Urinary bladder (tissue), 4 donors: ENCODE data around the gene ALG1L2. TPM values are rescaled to one million over a fixed set of nuclear protein-coding genes. Genes with fewer than 3 reads are reported as not detected.
"Not testable (repeated sequence)": the region's sequence is repeated elsewhere in the genome, so short reads cannot be mapped to it uniquely, and the experiment has no call there.

Experiments
- DNase-seq: peaks from one replicate; pipeline ENCODE4 v3.0.0-alpha.2; 2015; ENCODE audit errors: extremely low spot score
- H3K27ac ChIP-seq: one replicate; pipeline ENCODE4 v1.5.1; 2013; ENCODE audit warnings: low read depth, mild to moderate bottlenecking, moderate library complexity
- H3K36me3 ChIP-seq: one replicate; pipeline ENCODE4 v1.6.1; 2013; ENCODE audit warnings: mild to moderate bottlenecking, moderate library complexity; ENCODE audit not compliant: insufficient read depth
- H3K4me1 ChIP-seq: one replicate; pipeline ENCODE4 v1.6.1; 2013; ENCODE audit warnings: mild to moderate bottlenecking, moderate library complexity; ENCODE audit not compliant: insufficient read depth
- H3K4me3 ChIP-seq: one replicate; pipeline ENCODE4 v1.5.1; 2013; ENCODE audit warnings: low read depth, low read length
- WGBS: extraction: QIAGEN DNeasy Blood & Tissue Kit; methylation state at CpG from one replicate; pipeline ENCODE4 v1.1.7; 2013; 5-methylcytosine and 5-hydroxymethylcytosine counted together
- polyA plus RNA-seq: library from polyadenylated mRNA; stranded (reverse); fragments of 200-250 nt; gene quantifications from one replicate; pipeline ENCODE4 v1.2.3, GENCODE V29; 2013
- total RNA-seq: library from RNA; depleted of rRNA; stranded (reverse); fragments of >200 nt; gene quantifications from one replicate; pipeline ENCODE4 v1.2.3, GENCODE V29; 2014
- donor health status: healthy with polysubstance abuse.
- donor health status: healthy.

Gene ALG1L2
- total and polyA plus RNA-seq, 2 donors, result 0.85 TPM; not detected in 1

DNA sequence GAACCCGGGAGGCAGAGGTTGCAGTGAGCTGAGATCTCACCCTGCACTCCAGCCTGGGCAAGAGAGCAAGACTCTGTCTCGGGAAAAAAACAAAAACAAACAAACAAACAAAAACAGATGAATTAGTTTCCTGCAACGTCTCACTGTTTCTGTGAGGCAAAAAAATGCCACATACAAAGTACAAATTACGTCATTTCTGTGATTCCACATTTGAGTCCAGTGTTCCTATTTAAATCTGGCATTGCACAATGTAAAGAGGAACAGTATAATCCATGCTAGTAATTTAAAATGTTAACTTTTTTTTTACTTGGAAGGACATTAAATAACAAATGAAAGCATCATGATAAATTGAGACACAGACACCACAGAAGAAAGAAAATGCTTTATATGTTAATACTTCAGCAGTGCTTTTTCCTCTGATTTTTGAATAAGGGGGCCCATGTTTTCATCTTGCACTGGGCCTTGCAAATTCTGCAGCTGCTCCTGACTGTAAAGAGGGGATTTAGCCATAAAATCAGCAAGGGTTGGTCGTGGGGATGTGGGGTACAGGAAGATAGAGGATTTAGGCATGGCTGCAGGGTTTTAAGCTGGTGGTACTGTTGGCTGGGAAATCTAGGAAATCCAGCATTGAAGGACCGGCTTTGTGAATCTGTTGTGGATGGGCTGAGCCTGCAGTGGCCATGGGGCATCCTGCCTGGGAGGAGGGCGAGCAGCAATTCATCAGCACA, 1.9 kb downstream of the ALG1L2 start:
- WGBS, result 76% methylated on average over 7 of the region's 7 CpGs
- DNase-seq, H3K36me3 ChIP-seq, H3K4me1 ChIP-seq, H3K4me3 ChIP-seq, H3K27ac ChIP-seq: not testable (repeated sequence)

DNA sequence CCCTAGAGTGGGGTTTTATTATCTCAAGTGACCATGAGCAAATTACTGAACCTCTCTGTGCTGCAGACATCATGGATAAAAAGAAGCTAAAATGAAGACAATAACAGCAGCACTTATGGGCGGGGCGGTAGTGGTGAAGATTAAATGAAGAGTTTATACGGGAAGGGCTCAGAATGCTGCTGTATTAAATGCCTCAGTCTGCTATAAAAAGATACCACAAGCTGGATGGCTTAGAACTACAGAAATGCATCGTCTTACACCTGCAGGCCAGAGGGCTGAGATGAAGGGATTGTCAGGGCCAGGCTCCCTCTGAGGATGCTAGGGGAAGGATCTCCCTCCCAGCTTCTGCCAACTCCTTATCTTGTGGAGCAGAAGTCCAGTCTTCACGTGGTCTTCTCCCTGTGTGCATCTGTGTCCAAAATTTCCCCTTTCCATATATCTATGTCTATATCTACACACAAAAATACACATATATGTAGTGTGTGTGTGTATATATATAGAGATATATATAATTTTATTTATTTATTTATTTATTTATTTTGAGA, 2.9 kb downstream of the ALG1L2 start:
- no peak overlapping the region for H3K27ac ChIP-seq
- 47% methylated on average over 5 of the region's 5 CpGs for WGBS
- no peak for DNase-seq
- no peaks in the 10 kb centered on the region for H3K4me1 ChIP-seq
- H3K36me3 ChIP-seq, result no peaks in the 10 kb centered on the region
- no peak overlapping the region for H3K4me3 ChIP-seq

DNA sequence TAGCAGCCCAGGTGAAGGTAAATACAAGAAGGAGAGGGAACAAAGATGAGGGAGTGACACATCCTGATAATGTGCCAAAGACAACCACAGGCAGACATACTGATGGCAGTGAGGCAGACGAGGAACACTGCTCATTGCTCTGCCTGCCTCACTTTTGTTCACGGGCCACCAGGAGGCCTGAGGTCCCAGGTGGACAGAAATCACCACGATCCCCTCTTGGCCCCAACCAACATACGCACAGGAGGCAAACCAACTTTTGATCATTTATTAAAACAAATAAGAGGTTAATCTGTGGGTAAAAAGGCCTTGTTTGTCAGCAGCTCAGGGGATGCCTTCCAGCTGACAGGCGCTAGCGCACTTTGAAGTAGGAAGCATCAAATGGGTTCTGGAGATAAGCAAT, 4.2 kb downstream of the ALG1L2 start:
- H3K27ac ChIP-seq, result no peak overlapping the region
- H3K36me3 ChIP-seq, result no peaks in the 10 kb centered on the region
- 58% methylated on average over 6 of the region's 6 CpGs for WGBS
- no peak for DNase-seq
- no peaks in the 10 kb centered on the region for H3K4me1 ChIP-seq
- H3K4me3 ChIP-seq, result no peak overlapping the region

DNA sequence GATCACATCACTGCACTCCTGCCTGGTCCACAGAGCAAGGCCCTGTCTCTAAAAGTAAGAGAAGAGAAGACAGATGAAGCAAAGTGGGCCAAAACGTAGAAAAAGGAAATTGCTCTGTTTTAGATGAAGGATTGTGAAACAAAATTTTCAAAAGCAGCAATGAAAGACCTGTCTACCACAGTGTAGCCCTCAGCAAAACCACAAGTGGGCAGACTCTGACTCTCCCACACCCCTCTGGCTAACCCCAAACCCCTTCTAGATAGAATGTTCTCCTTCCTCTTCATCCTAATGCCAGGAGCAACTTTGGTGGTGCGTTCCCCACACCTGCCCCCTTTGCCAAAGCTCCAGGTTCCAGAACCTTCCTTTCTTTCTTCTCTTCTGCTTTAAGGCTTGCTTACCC, 5.0 kb downstream of the ALG1L2 start:
- DNase-seq, H3K36me3 ChIP-seq, H3K27ac ChIP-seq, H3K4me3 ChIP-seq, H3K4me1 ChIP-seq: not testable (repeated sequence)
- WGBS, result 76% methylated on average over 2 of the region's 2 CpGs

DNA sequence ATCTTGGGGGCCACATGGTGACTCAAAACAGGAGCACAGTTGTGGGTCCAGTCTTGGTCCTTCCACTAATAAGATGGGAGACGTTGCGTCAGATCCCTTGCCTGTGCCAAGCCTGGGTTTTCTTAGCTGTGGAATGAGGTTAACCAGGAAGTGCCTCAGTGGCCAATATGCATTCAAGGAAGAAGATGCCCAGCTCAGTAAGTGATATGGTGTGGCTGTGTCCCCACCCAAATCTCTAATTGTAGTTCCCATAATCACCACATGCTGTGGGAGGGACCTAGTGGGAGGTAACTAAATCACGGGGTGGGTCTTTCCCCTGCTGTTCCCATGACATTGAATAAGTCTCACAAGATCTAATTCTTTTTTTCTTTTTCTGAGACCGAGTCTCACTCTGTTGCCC, 6.4 kb downstream of the ALG1L2 start:
- no peak overlapping the region for H3K27ac ChIP-seq
- H3K4me3 ChIP-seq, result no peak overlapping the region
- H3K36me3 ChIP-seq, result no peaks in the 10 kb centered on the region
- no peaks in the 10 kb centered on the region for H3K4me1 ChIP-seq
- no peak for DNase-seq
- WGBS, result 56% methylated on average over 4 of the region's 4 CpGs

DNA sequence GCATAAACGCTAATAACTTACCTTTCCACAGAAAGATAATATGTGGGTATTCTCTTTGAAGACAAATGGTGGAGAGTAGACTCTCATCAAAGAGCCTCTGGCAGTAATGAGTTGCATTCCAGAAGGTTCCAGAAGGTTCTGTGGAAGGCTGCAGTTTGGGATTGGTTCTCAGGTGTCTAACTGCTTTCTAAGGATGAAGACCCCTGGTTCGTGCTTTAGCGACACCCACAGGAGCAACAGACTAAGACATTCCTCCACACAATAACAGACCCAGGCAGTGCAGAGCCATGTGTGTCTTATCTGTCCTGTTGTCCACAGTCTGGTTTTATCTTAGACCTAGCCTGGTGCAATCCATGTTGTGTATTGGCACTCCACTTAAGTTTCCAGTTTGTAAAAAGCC, 9.1 kb downstream of the ALG1L2 start:
- DNase-seq, H3K4me1 ChIP-seq, H3K36me3 ChIP-seq, H3K4me3 ChIP-seq, H3K27ac ChIP-seq: not testable (repeated sequence)
- WGBS, result 64% methylated on average over 3 of the region's 3 CpGs

DNA sequence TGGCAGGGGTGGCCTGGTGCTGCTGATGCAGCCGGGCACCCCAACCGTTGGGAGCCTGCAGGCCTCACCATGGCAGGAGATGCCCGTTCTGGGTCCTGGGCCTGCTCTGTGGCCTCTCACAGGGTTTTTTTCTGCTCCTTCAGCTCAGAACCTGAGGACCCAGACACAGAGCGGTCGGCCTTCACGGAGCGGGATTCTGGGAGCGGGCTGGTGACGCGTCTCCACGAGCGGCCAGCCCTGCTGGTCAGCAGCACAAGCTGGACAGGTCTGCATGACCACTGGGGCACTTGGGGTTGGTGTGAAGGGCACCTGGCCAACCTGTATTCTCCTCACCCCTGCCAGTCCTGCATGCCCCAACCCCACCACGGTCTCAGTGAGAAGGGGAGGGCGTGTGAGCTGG, 10.3 kb downstream of the ALG1L2 start:
- no peak for DNase-seq
- Histone ChIP-seq H3K36me3 (no peaks in the 10 kb centered on the region), H3K4me1 (no peaks in the 10 kb centered on the region), H3K27ac (no peak overlapping the region), H3K4me3 (no peak overlapping the region)
- 95% methylated on average over 14 of the region's 14 CpGs for WGBS

DNA sequence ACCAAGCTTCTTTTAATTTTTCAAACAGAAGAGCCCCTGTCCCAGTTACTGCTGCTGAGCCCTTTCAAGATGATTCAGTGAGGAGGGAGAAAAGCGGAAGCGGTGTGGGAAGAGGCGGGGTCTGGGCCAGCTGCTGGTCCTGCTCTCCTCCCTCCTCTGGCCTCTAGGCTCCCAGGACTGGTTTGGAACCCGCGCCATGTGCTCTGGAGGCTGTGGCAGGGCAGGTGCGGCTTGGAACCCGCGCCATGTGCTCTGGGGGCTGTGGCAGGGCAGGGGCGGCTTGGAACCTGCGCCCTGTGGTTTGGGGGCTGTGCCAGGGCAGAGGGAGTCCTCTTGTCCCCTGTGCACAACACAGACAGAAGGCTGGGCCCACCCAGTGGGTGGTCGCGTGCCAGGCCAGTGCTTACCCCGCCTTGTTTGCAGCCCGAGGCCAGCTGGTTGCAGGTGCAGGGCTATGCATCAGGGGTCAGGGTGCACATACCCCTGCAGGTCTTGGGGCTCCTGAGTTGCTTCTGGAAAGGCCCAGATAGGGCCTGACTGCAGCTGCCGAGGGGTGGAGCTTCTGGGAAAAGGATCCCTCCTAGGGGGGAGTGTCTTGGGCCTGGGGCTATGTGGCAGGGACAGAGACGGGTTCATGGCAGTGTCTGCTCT, 12.2 kb downstream of the ALG1L2 start:
- WGBS, result 53% methylated on average over 16 of the region's 16 CpGs
- Histone ChIP-seq H3K4me1 (no peaks in the 10 kb centered on the region), H3K27ac (no peak overlapping the region), H3K36me3 (no peaks in the 10 kb centered on the region), H3K4me3 (no peak overlapping the region)
- no peak for DNase-seq

DNA sequence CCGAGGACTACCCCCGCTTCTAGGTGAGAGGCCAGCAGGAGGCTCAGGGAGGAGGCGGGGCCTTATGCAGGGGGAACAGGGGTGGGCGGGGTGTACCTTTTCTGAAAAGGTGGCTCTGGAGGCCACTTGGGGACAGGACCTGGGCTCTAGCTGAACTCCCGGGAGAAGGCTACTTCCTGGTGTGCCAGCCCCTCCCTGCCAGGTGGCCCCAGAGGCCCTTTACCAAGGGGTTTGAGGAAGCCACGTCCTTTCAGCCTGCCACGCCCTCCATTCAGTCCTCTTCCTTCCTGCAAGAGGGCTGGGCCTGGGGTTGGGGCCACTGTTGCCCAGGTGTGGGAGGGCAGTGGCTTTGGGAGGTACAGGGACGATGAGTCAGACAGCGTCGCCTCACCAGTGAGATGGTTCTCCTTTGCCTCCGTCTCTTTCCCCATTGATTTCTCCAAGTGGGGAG, 12.9 kb downstream of the ALG1L2 start:
- 68% methylated on average over 11 of the region's 11 CpGs for WGBS
- DNase-seq, H3K4me1 ChIP-seq, H3K27ac ChIP-seq, H3K36me3 ChIP-seq, H3K4me3 ChIP-seq: not testable (repeated sequence)

DNA sequence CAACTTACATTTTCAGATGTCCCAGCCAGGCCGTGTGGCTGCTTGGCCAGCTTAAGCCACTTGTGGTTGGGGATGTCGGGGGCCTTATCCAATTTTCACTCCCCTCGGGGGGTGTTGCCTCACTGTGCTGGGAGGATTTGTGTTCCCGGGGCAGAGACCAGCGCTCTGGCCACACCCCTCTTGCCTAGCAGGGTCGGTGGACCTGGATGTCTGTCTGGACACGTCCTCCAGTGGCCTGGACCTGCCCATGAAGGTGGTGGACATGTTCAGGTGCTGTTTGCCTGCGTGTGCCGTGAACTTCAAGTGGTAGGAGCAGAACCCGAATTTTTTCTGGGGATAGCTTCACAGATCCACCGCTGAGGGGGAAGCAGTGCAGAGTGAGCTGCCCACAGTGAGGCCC, 14.2 kb downstream of the ALG1L2 start:
- not testable (repeated sequence) for DNase-seq

DNA sequence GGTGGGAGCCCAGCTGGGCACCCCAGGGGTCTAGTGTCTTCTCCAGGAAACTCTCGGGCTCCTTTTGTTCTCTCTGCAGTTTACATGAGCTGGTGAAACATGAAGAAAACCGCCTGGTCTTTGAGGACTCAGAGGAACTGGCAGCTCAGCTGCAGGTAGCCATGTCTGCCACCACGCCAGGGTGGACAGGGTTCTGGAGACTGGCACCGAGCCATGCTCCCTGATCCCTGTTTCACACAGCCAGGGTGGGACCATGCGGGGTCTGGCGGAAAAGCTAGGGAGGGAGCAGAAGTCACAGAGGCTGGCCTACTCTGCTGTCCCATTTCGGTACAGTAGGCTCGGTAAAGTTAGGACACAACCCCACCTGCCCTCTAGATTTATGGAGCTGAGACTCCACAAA, 15.5 kb downstream of the ALG1L2 start:
- H3K4me1 ChIP-seq, DNase-seq, H3K4me3 ChIP-seq, H3K27ac ChIP-seq, H3K36me3 ChIP-seq: not testable (repeated sequence)
- WGBS, result 81% methylated on average over 8 of the region's 8 CpGs

More for the DNA sequence above, 14.2 kb downstream of the ALG1L2 start:
- not testable (repeated sequence) for H3K27ac ChIP-seq, H3K4me3 ChIP-seq, H3K4me1 ChIP-seq, H3K36me3 ChIP-seq
- 39% methylated on average over 11 of the region's 11 CpGs for WGBS

DNA sequence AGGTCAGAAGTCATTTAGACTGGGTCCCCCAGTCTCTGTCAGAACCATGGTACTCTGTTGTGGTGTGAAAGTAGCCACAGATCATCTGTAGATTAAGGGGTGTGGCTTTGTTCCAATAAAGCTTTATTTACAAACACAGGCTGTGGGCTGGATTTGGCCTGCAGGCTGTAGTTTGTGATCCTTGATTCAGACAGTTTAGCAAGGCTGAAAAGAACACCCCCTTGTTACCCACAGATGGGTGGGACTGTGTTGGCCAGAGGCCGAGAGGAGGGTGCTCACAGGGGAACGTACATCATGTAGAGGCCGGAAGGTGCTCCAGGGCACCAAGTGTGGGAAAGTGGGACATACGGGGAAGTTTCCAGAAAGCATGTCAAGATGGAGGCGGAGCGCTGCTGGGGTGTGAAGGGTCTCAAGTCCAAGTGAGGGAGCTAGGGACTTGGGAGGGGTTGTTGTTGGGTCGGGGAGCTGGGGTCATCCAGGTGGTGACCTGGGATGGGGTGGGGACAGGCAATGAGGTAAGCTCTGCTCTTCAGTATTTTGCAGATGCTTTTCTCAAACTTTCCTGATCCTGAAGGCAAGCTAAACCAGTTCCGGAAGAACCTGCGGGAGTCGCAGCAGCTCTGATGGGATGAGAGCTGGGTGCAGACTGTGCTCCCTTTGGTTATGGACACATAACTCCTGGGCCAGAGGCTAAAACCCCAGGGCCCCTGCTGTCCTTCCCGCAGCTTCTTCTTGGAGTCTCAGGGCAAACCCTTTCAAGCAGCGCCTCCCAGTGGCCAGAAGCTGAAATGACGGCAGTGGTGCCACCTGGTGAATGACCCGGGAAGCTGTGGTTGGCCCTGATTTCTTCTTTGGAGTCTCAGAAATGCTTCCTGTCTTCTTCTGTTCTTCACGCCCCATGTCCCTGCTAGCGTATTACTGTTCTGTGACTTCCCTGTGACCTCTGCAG, 16.3 kb downstream of the ALG1L2 start:
- 45% methylated on average over 15 of the region's 16 CpGs for WGBS
- DNase-seq, H3K4me3 ChIP-seq, H3K36me3 ChIP-seq, H3K27ac ChIP-seq, H3K4me1 ChIP-seq: not testable (repeated sequence)

DNA sequence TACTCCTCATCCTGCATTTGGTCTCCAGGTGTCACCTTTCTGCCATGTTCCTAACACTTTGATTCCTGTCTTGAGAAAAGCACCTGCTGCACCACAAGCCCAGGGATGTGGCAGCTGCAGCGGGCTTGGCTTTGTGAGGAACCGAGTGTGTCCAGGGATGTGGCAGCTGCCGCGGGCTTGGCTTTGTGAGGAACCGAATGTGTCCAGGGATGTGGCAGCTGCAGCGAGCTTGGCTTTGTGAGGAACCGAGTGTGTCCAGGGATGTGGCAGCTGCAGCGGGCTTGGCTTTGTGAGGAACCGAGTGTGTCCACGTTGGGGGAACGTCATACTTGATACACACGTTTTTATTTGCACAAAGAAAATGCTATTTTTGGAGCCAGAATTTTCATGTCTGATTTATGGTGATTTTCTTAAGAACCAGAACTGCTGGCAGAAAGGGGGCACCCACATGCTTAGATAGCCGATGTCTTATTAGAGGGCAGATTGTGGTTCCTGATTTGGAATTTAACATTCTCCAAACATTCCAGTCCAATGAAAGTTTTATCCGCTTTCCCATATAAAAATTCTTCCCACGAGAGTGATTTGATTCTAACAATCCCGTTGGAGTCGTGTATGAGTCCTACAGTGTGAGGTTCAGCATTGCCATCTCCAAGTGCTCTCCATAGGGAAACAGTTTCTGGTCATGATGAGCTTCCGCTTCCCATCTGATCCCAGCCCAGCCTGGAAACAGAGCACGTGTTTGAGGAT, 17.2 kb downstream of the ALG1L2 start:
- H3K27ac ChIP-seq, H3K4me1 ChIP-seq, DNase-seq, H3K4me3 ChIP-seq, H3K36me3 ChIP-seq: not testable (repeated sequence)
- 49% methylated on average over 19 of the region's 19 CpGs for WGBS
